ENCODE results near the gene SCTR.
"Not testable (repeated sequence)": the region's sequence is repeated elsewhere in the genome, so short reads cannot be mapped to it uniquely, and the experiment has no call there.

GRCh38 chr2:119403618-119404017 lies 120.7 kb downstream of the SCTR start:
- not testable (repeated sequence) for TF ChIP-seq POLR2AphosphoS5 (IDR thresholded peaks at IDR 0.05; ENCODE audit: low read depth, low read length); POLR2A (IDR thresholded peaks at IDR 0.05; ENCODE audit: low read depth, low read length); TAF1 (IDR thresholded peaks at IDR 0.05; ENCODE audit: borderline replicate concordance, low read depth, low read length)
